PFSK-1 (cell line): ENCODE data around the gene WAS.

Source experiments
- FOXP2 ChIP-seq: optimal IDR thresholded peaks from 2 replicates; pipeline ENCODE3; 2011; ENCODE audit warnings: borderline replicate concordance, control low read depth, inconsistent platforms; ENCODE audit not compliant: insufficient read depth; ENCODE audit errors: extremely low read length, extremely low read depth
- POLR2AphosphoS5 ChIP-seq: IDR thresholded peaks from 2 replicates; pipeline ENCODE4 v1.6.1; 2012; ENCODE audit warnings: low read depth, mild to moderate bottlenecking, control low read depth, low read length, moderate library complexity
- REST ChIP-seq, 2 experiments: IDR thresholded peaks; 2 replicates each; pipeline versions ENCODE4 v1.6.1 to v1.8.0; 2011 to 2012; ENCODE audit warnings: low read depth in 2 of 2, low read length in 2 of 2, control low read depth in 1 of 2, inconsistent platforms in 1 of 2, mild to moderate bottlenecking in 1 of 2, moderate library complexity in 1 of 2; ENCODE audit not compliant: insufficient read depth in 1 of 2
- SIN3A ChIP-seq: IDR thresholded peaks from 2 replicates; pipeline ENCODE4 v1.6.1; 2012; ENCODE audit warnings: mild to moderate bottlenecking, low read length, moderate library complexity, borderline replicate concordance; ENCODE audit not compliant: insufficient read depth
- TAF1 ChIP-seq: IDR thresholded peaks from 2 replicates; pipeline ENCODE4 v1.6.1; 2012; ENCODE audit warnings: low read length, control low read depth, borderline replicate concordance; ENCODE audit not compliant: insufficient read depth

WAS gene

GRCh38 chrX:48715072-48715471 is 31.5 kb downstream of the WAS start:
- TF ChIP-seq SIN3A, result no peak
- no peak for TF ChIP-seq POLR2AphosphoS5
- no peak for TF ChIP-seq TAF1
- no peak for TF ChIP-seq FOXP2
- TF ChIP-seq REST (IDR thresholded peaks at IDR 0.05; ENCODE audit: insufficient read depth in 1 of 2, low read depth in 2 of 2, low read length in 2 of 2), result no peak

DNA sequence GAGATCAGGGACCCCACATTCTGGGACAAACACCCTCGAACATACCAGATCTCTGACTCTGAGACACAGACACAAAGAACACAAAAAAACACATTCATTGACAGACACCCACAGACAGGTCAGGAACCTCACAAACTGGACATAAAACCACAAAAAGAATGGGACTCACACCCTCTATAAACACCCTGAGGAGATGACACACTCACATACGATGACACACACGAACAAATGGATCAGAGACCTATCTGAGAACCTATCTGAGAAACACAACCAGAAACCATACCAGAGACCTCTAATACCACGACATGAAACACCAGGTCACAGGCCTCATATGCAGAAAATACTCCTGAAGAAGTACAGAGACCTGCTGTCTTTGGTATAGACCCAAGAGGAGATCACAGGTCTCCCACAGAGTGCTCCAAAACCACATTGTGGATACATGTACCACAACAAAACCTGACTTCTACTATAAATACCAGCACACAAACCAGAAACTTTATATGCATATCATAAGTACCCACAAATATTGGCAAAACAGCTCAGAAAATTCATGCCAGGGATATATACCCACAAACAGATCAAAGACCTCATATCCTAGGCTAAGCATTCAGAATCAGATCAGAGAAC is 32.4 kb downstream of the WAS start:
- TF ChIP-seq SIN3A, result no peak
- TF ChIP-seq POLR2AphosphoS5, result no peak
- no peak for TF ChIP-seq TAF1
- no peak for TF ChIP-seq REST (IDR thresholded peaks at IDR 0.05; ENCODE audit: insufficient read depth in 1 of 2, low read depth in 2 of 2, low read length in 2 of 2)
- no peak for TF ChIP-seq FOXP2

- TF ChIP-seq TAF1, result no peak
Measured at GRCh38 chrX:48719958-48720357, 36.4 kb downstream of the WAS start.

- TF ChIP-seq TAF1 (no peak), SIN3A (no peak), REST (IDR thresholded peaks at IDR 0.05; ENCODE audit: insufficient read depth in 1 of 2, low read depth in 2 of 2, low read length in 2 of 2) (no peak), FOXP2 (no peak), POLR2AphosphoS5 (no peak)
Measured at GRCh38 chrX:48720577-48721250, 37.1 kb downstream of the WAS start.

- TF ChIP-seq SIN3A (no peak), FOXP2 (no peak)
Measured at GRCh38 chrX:48721916-48722315, 38.3 kb downstream of the WAS start.

GRCh38 chrX:48726596-48726995 is 43.0 kb downstream of the WAS start:
- no peak for TF ChIP-seq POLR2AphosphoS5
- no peak for TF ChIP-seq FOXP2
- no peak for TF ChIP-seq REST (IDR thresholded peaks at IDR 0.05; ENCODE audit: insufficient read depth in 1 of 2, low read depth in 2 of 2, low read length in 2 of 2)
- no peak for TF ChIP-seq SIN3A
- no peak for TF ChIP-seq TAF1
